ENCODE results near the gene TCAP.

Gene TCAP

DNA sequence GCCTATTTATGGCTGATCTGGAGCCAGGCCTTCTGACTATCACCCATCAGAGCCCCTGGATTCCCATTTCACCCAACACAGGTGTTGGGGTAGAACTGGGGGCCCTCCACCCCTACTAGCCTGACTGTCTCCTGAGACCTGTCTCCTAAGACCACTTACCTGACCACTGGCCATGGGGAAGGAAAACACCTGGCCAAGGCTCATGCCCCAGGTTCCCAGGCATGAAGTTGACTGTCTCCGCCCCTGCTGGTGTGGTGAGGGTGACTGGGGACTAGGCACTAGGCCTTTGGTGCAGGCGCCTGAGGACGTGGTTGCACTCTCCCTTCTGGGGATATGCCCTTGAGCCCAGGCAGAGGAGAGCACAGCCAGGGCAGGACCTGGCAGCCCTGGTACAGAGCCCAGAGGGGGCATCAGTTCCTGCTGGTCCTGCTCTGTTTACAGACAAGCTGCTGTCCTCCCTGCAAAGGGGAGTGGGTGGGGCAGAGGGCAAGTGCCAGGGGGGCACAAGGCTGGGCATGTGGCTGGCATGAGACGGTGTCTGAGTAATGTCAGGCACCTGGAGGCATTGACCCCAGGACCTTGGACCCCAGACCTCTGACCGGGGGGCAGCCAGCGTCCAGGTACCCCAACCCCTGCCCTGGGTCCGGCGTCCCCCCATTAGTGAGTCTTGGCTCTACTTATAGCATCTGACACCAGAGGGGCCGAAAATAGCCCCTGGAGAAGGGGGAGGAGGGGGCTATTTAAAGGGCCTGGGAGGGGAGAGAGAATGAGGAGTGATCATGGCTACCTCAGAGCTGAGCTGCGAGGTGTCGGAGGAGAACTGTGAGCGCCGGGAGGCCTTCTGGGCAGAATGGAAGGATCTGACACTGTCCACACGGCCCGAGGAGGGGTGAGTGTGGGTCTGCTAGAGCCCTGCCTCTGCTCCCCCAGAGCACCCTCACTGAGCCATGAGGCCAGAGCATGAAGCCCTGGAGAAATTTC is at the start of gene TCAP:
Gene TCAP (plus strand): TSS at position 769 of the 981 bp plus-strand sequence. CDS start 11 bp downstream, at position 780.
- H3K4me3 ChIP-seq (ENCODE audit: low read depth, low read length), result no peak within 1 kb of the TSS
- in situ Hi-C loops (cut with HindIII; ENCODE audit: low sequenced_read_pairs), result no loop called here
- DNase-seq (ENCODE audit: low read depth), result no peak
- TF ChIP-seq, protein P1, sequence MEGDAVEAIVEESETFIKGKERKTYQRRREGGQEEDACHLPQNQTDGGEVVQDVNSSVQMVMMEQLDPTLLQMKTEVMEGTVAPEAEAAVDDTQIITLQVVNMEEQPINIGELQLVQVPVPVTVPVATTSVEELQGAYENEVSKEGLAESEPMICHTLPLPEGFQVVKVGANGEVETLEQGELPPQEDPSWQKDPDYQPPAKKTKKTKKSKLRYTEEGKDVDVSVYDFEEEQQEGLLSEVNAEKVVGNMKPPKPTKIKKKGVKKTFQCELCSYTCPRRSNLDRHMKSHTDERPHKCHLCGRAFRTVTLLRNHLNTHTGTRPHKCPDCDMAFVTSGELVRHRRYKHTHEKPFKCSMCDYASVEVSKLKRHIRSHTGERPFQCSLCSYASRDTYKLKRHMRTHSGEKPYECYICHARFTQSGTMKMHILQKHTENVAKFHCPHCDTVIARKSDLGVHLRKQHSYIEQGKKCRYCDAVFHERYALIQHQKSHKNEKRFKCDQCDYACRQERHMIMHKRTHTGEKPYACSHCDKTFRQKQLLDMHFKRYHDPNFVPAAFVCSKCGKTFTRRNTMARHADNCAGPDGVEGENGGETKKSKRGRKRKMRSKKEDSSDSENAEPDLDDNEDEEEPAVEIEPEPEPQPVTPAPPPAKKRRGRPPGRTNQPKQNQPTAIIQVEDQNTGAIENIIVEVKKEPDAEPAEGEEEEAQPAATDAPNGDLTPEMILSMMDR (IDR thresholded peaks at IDR 0.05; ENCODE audit: low read depth, low read length, missing control alignments), result no peak

DNA sequence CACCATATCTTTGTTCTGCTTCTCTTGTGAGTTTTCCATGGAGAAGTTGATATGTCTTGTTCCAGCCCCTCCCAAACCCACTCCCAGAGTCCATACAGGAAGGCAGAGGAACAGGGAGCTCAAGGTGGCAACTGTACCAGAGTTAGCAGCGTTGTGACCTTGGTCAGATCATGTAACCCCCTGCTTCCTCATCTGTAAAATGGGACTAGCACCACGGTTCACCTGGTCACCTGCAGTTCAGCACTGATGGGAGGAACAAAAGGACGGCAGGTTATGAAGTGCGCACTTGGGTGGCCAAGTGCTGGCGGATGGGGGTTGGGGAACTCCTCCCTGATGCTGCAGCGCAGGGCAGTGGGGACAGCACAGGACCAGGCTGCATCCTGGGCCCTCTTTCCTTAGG is 49.7 kb upstream of the TCAP start:
- no peak for DNase-seq (ENCODE audit: low read depth)
- no peak overlapping the region for H3K4me3 ChIP-seq (ENCODE audit: low read depth, low read length)
- TF ChIP-seq, protein P1 (IDR thresholded peaks at IDR 0.05; ENCODE audit: low read depth, low read length, missing control alignments), result no peak
- in situ Hi-C loops (cut with HindIII; ENCODE audit: low sequenced_read_pairs), result no loop called here

DNA sequence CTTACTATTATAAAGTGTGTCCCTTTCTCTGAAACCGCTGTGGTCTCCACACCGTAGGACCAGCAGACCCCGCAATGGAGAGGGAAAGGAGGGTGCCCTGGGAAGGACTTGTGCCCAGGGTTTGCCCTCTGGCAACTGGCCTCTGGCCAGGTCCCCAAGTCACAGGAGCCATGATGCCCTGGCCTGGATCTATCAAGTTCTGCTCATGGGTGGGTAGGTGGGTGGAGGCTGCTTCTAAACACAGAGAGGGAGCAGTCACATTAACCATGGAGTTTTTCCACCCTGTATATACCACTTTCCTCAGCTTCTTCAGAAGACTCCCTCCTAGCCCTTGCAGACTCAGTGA is 48.1 kb upstream of the TCAP start:
- TF ChIP-seq, protein P1 (IDR thresholded peaks at IDR 0.05; ENCODE audit: low read depth, low read length, missing control alignments), result no peak
- H3K4me3 ChIP-seq (ENCODE audit: low read depth, low read length), result no peak overlapping the region
- in situ Hi-C loops (cut with HindIII; ENCODE audit: low sequenced_read_pairs), result no loop called here
- no peak for DNase-seq (ENCODE audit: low read depth)

DNA sequence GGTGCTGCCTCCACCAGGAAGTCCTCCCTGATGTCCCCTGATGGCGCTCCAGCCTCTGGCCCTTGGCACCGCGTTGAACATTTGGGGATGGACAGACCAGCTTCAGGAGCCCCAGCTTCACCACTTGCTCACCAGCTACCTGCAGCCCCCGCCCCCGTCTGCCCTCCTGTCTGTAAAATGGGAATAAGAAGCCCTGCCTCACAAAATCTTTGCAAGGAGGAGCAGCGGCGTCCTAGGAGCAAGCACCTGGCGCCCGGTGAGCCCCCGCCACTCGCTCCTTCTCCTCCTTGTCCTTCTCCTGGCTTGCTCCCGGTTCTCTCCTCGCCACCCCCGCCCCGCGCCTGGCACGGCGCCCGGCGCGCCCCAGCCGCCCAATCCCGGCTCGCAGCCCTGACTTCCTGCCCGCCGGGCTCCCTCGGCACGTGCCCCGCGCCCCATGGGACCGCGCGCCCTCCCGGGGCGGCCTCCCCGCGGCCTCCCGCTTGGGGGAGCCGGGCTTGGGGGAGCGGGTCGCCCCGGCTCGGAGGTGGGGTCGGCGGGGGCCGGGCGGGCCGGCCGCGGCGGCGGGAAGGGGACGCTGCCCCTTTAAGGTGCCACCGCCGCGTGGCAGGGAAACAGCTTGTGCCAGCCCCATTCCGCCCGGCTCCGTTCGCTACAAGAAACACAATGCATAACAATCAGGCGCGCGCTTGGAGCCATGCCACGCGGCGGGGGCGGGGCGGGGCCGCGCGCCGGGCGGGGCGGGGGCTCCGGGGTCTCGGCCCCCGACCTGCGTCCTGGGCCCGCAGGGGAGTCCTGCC is 47.5 kb upstream of the TCAP start:
- in situ Hi-C loops (cut with HindIII; ENCODE audit: low sequenced_read_pairs), result no loop called here
- H3K4me3 ChIP-seq (ENCODE audit: low read depth, low read length), result peak overlapping the region; percentile 45
- DNase-seq (ENCODE audit: low read depth), result no peak
- TF ChIP-seq, protein P1 (IDR thresholded peaks at IDR 0.05; ENCODE audit: low read depth, low read length, missing control alignments), result no peak

DNA sequence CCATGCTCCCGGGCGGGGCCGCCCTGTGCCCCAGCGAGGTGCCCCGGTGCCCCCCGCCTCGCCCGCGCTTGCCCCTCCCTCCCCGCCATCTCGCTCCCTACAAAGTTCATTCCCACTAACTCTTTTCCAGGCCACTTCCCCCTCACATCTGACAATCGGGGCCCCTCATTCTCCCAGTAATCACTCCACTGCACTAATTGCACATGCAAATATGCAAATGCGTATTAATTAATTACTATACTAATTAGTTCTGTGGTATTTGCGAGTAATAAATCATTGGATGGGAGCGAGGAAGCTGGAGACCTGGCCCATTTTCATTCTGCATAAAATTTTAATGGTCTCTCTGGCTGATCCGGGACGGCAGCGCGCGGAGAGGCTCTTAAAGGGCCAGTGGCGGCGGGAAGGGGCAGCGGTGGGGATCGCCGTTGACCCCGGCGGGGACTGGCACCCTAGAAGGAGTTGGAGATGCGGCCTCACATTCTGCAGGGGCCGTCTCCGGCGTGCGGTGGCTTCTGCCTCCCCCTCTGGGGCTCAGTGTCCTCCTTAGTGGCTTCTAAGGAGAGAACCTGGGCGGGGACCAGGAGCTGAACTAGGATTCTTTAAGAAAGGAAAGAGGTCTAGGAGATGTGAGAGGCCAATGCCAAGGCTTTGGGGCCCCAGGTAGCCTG is 46.8 kb upstream of the TCAP start:
- in situ Hi-C loops (cut with HindIII; ENCODE audit: low sequenced_read_pairs), result no loop called here
- H3K4me3 ChIP-seq (ENCODE audit: low read depth, low read length), result peak overlapping the region; percentile 45
- DNase-seq (ENCODE audit: low read depth), result no peak
- TF ChIP-seq, protein P1 (IDR thresholded peaks at IDR 0.05; ENCODE audit: low read depth, low read length, missing control alignments), result no peak
